ENCODE results near the gene CYGB. TPM values are rescaled to one million over a fixed set of nuclear protein-coding genes. Genes with fewer than 3 reads are reported as not detected.

The CYGB gene
- polyA plus RNA-seq, 1 of the 3 experiments (the other 2 are of a cell fraction): 1.7 TPM

GRCh38 chr17:76537288-76537577 is 276 bp downstream of the CYGB start:
- Histone ChIP-seq H3K9me2 (no peaks in the 10 kb centered on the region), H3K79me2 (ENCODE audit: insufficient read depth) (no peaks in the 10 kb centered on the region), H3K27ac (ENCODE audit: low read depth in 2 of 2, low read length in 1 of 2) (peak overlapping the region in 1 of 2 experiments; percentile 99; a peak in 2 of 4 replicates), H3K9me3 (no peaks in the 10 kb centered on the region), H3F3A (replicated peaks; ENCODE audit: insufficient read depth) (peaks cover 3% of the 10 kb centered on the region), H2AFZ (ENCODE audit: low read depth) (no peak overlapping the region), H3K4me2 (peak overlapping the region; percentile 68; the same call in 1 of the 2 replicates), H3K36me3 (replicated peaks in 1 of 2; ENCODE audit: control insufficient read depth in 1 of 2, insufficient read depth in 2 of 2, low read length in 1 of 2) (no peaks in the 10 kb centered on the region), H4K20me1 (ENCODE audit: insufficient read depth) (no peaks in the 10 kb centered on the region), H3K27me3 (ENCODE audit: insufficient read depth) (peaks cover 39% of the 10 kb centered on the region), H3K9ac (no peak overlapping the region), H3K4me1 (ENCODE audit: control insufficient read depth in 1 of 2, insufficient read depth in 2 of 2, low read depth in 1 of 2, low read length in 1 of 2) (peaks cover 0 to 76% of the 10 kb centered on the region in 2 experiments; a peak in 2 of 4 replicates), H3K4me3 (ENCODE audit: low read depth in 2 of 2, low read length in 1 of 2) (peak overlapping the region in 1 of 2 experiments; percentile 54; a peak in 2 of 4 replicates)
- POLR2A ChIA-PET: interaction anchor here (1.1 to 11.2 kb wide), 6 partner anchors 8 to 28 kb away, joined by 3 to 245 read pairs (median 4); no protein-coding TSS in a partner anchor
- no CpG with 5 or more reads among the region's 26 CpGs for WGBS (ENCODE audit: low lambda C conversion rate)
- TF ChIP-seq TAF1 (IDR thresholded peaks at IDR 0.05; ENCODE audit: borderline replicate concordance, low read depth, low read length) (no peak), TCF12 (IDR thresholded peaks at IDR 0.05) (no peak), POLR2AphosphoS5 (IDR thresholded peaks at IDR 0.05; ENCODE audit: low read depth, low read length) (no peak), IRF3 (IDR thresholded peaks at IDR 0.05; ENCODE audit: low read depth, low read length) (no peak), REST (IDR thresholded peaks at IDR 0.05; ENCODE audit: low read depth, low read length) (peak; percentile 76; the same call in 1 of the 2 replicates), RXRA (IDR thresholded peaks at IDR 0.05; ENCODE audit: borderline replicate concordance, low read depth) (no peak), FOXJ3 (CRISPR knock-in tag; IDR thresholded peaks at IDR 0.05) (no peak), FOSL2 (IDR thresholded peaks at IDR 0.05; ENCODE audit: borderline replicate concordance, low read depth) (no peak), EZH2phosphoT487 (IDR thresholded peaks at IDR 0.05; ENCODE audit: borderline replicate concordance, low read depth) (0 out of 2 replicates have a peak, but pooled peaks have one; percentile 2), SIN3A (IDR thresholded peaks at IDR 0.05; ENCODE audit: borderline replicate concordance, low read depth, low read length) (no peak), MXI1 (IDR thresholded peaks at IDR 0.05; ENCODE audit: low read depth, low read length) (peak; percentile 25)
- DNase-seq: peak; percentile 87
- CTCF ChIA-PET: interaction anchor here (1.0 to 15.7 kb wide), 6 partner anchors 4 to 519 kb away, joined by 3 to 679 read pairs (median 204); partner anchors contain the start of genes CYGB and PRCD

Measured in SK-N-SH (cell line).